K562 (cell line): ENCODE data around the gene PUM1. TPM values are rescaled to one million over a fixed set of nuclear protein-coding genes. Genes with fewer than 3 reads are reported as not detected.
A peak's percentile ranks its signal among the peaks of the same experiment; 100 is the strongest.

Source experiments
- ARID1B ChIP-seq: fragments of 450-650 bp; IDR thresholded peaks from 2 replicates; pipeline ENCODE4 v1.6.1; 2016; ENCODE audit warnings: antibody characterized with exemption, mild to moderate bottlenecking, inconsistent platforms
- CEBPG ChIP-seq, 3 experiments: fragments of 200-800 bp in 1 of 3; sonication (Bioruptor generic) in 1 of 3; sonication (generic) in 1 of 3; formaldehyde crosslinking in 1 of 3; IDR thresholded peaks in 2 of 3; conservative IDR thresholded peaks in 1 of 3; 2 replicates each; pipeline versions ENCODE4 v1.6.1 to v1.8.0; 2016 to 2022; ENCODE audit warnings: missing compliant biosample characterization in 2 of 3, missing genetic modification characterization in 2 of 3, mild to moderate bottlenecking in 1 of 3, missing genetic modification reagents in 1 of 3
- E2F1 ChIP-seq: sonication (generic); formaldehyde crosslinking; IDR thresholded peaks from 2 replicates; pipeline ENCODE4 v1.8.1; 2023; ENCODE audit warnings: mild to moderate bottlenecking, missing genetic modification reagents, moderate library complexity
- HIVEP1 ChIP-seq: fragments of 250-450 bp; sonication (Bioruptor Pico); IDR thresholded peaks from 2 replicates; pipeline ENCODE4 v1.4.0; 2020; ENCODE audit warnings: mild to moderate bottlenecking
- HOMEZ ChIP-seq: fragments of 250-450 bp; sonication (Bioruptor Pico); IDR thresholded peaks from 2 replicates; pipeline ENCODE4 v1.4.0; 2020; ENCODE audit warnings: mild to moderate bottlenecking, moderate library complexity
- JUN ChIP-seq, 2 experiments: sonication (generic) in 1 of 2; formaldehyde crosslinking in 1 of 2; IDR thresholded peaks; 2 replicates each; pipeline versions ENCODE4 v1.6.1 to v1.8.0; 2012 to 2022; ENCODE audit warnings: borderline replicate concordance in 2 of 2, mild to moderate bottlenecking in 2 of 2, improper control_type of control experiment in 1 of 2, low read depth in 1 of 2, low read length in 1 of 2, missing genetic modification reagents in 1 of 2
- NR0B1 ChIP-seq: fragments of 450-650 bp; IDR thresholded peaks from one replicate; pipeline ENCODE4 v1.6.1; 2018; ENCODE audit warnings: mild to moderate bottlenecking, moderate library complexity; ENCODE audit not compliant: partially characterized antibody
- ZNF143 ChIP-seq: sonication (generic); formaldehyde crosslinking; IDR thresholded peaks from 2 replicates; pipeline ENCODE4 v1.9.0; 2022; ENCODE audit warnings: mild to moderate bottlenecking, missing genetic modification reagents
- ZNF239 ChIP-seq: fragments of 250-450 bp; sonication (Bioruptor Pico); IDR thresholded peaks from 2 replicates; pipeline ENCODE4 v1.4.0; 2020; ENCODE audit warnings: mild to moderate bottlenecking
- ZNF696 ChIP-seq: fragments of 250-450 bp; sonication (Bioruptor Pico); conservative IDR thresholded peaks from 2 replicates; pipeline ENCODE4 v1.4.0; 2020; ENCODE audit warnings: mild to moderate bottlenecking, moderate library complexity
- ZZZ3 ChIP-seq: fragments of 450-650 bp; IDR thresholded peaks from 2 replicates; pipeline ENCODE4 v1.6.1; 2016; ENCODE audit warnings: antibody characterized with exemption, mild to moderate bottlenecking, moderate library complexity
- polyA plus RNA-seq, 8 experiments: library from polyadenylated mRNA; depleted of rRNA in 4 of 8; stranded (reverse) in 5 of 8; unstranded in 3 of 8; fragments of >200 nt; fragmentation: Nextera tagmentation in 2 of 8; fragmentation: Illumina TruSeq in 1 of 8; extraction: Ambion mirVana in 2 of 8; extraction: Trizol in 1 of 8; gene quantifications; 2 replicates each; pipeline versions ENCODE4 v1.2.1 to v1.2.3, GENCODE V29; 2011 to 2014; ENCODE audit warnings: inconsistent platforms in 1 of 8, missing spikeins in 1 of 8
- total RNA-seq, 7 experiments: library from RNA; depleted of rRNA in 6 of 7; stranded (reverse); fragments of >200 nt in 6 of 7; fragmentation: Illumina TruSeq in 2 of 7; extraction: Trizol in 2 of 7; gene quantifications; 2 replicates each; pipeline versions ENCODE4 v1.2.1 to v1.2.3, GENCODE V29; 2011 to 2021; ENCODE audit warnings: low replicate concordance in 1 of 7

PUM1 gene
- total and polyA plus RNA-seq, 9 of the 15 experiments (the other 6 are each of a cell fraction or from before 2014, with no cell fraction given), result 37.7 to 104 (median 55.7) TPM

GRCh38 chr1:30906631-30907441 is 158.7 kb downstream of the PUM1 start (continued):
- TF ChIP-seq E2F1 (CRISPR knock-in tag) (no peak), ZNF143 (CRISPR knock-in tag) (peak; percentile 11; the same call in 1 of the 2 replicates), ZZZ3 (no peak), CEBPG (CRISPR knock-in tag; IDR thresholded peaks at IDR 0.05) (0 out of 2 replicates have a peak, but pooled peaks have one; percentile 16), CEBPG (tag; conservative IDR thresholded peaks at IDR 0.05 in 1 of 2, IDR thresholded peaks at IDR 0.05 in 1 of 2) (no peak), HIVEP1 (no peak), ZNF696 (no peak), JUN (IDR thresholded peaks at IDR 0.05; ENCODE audit: borderline replicate concordance, low read depth, low read length) (no peak), JUN (CRISPR knock-in tag; IDR thresholded peaks at IDR 0.05; ENCODE audit: borderline replicate concordance) (0 out of 2 replicates have a peak, but pooled peaks have one; percentile 63), NR0B1 (no peak), HOMEZ (CRISPR knock-in tag) (no peak), ARID1B (no peak), ZNF239 (CRISPR knock-in tag) (no peak)
- TF ChIP-seq, all 486 proteins: peak for 3
